ENCODE measurements around the gene DGCR2. TPM values are rescaled to one million over a fixed set of nuclear protein-coding genes. Genes with fewer than 3 reads are reported as not detected.

DGCR2 gene
- total and polyA plus RNA-seq, 2 experiments from 2014 or later: 18.5 to 83.0 TPM

GRCh38 chr22:18988958-18989357 lies 133.3 kb downstream of the DGCR2 start:
- Histone ChIP-seq H4K20me1 (replicated peaks; ENCODE audit: insufficient read depth) (no peaks in the 10 kb centered on the region; the same call in 1 of the 2 replicates), H3K27ac (ENCODE audit: low read depth) (no peak overlapping the region), H3K9me2 (ENCODE audit: insufficient read depth) (no peaks in the 10 kb centered on the region), H3K79me2 (replicated peaks; ENCODE audit: insufficient read depth) (no peaks in the 10 kb centered on the region), H3F3A (replicated peaks; ENCODE audit: low read depth) (no peaks in the 10 kb centered on the region), H2AFZ (no peak overlapping the region), H3K27me3 (ENCODE audit: insufficient read depth) (no peaks in the 10 kb centered on the region), H3K4me3 (no peak overlapping the region), H3K4me1 (ENCODE audit: insufficient read depth) (no peaks in the 10 kb centered on the region), H3K4me2 (no peak overlapping the region), H3K36me3 (ENCODE audit: insufficient read depth) (no peaks in the 10 kb centered on the region)
- Mint-ChIP-seq H3K9me3 (no peaks in the 10 kb centered on the region), H3K27ac (no peak overlapping the region), H3K36me3 (ENCODE audit: low read depth) (no peaks in the 10 kb centered on the region), H3K27me3 (ENCODE audit: insufficient read depth, low read depth, poor library complexity) (peaks cover 12% of the 10 kb centered on the region), H3K4me1 (peaks cover 2% of the 10 kb centered on the region; the same call in 1 of the 3 replicates), H3K4me3 (no peak overlapping the region)
- DNase-seq (ENCODE audit: low spot score) (no peak), ATAC-seq (no peak)
- TF ChIP-seq EZH2 (IDR thresholded peaks at IDR 0.05; ENCODE audit: low read depth, unreplicated experiment): no peak
- TF ChIP-seq ETS1 (IDR thresholded peaks at IDR 0.05): no peak
- no peak for TF ChIP-seq NANOG (IDR thresholded peaks at IDR 0.05; ENCODE audit: borderline replicate concordance)
- TF ChIP-seq POLR2AphosphoS5 (IDR thresholded peaks at IDR 0.05; ENCODE audit: low read depth): no peak
- no peak for TF ChIP-seq STAT1 (IDR thresholded peaks at IDR 0.05; ENCODE audit: unreplicated experiment)
- TF ChIP-seq ZNF462 (CRISPR knock-in tag; IDR thresholded peaks at IDR 0.05): no peak
- TF ChIP-seq EZH2phosphoT487 (IDR thresholded peaks at IDR 0.05; ENCODE audit: unreplicated experiment): no peak
- TF ChIP-seq REST (IDR thresholded peaks at IDR 0.05; ENCODE audit: unreplicated experiment): no peak
- TF ChIP-seq ZNF331 (CRISPR knock-in tag; IDR thresholded peaks at IDR 0.05; ENCODE audit: low read depth): no peak
- TF ChIP-seq CREB1 (CRISPR knock-in tag; IDR thresholded peaks at IDR 0.05; ENCODE audit: low read depth): no peak
- no peak for TF ChIP-seq JUNB (IDR thresholded peaks at IDR 0.05; ENCODE audit: unreplicated experiment)
- TF ChIP-seq ZNF114 (CRISPR knock-in tag; IDR thresholded peaks at IDR 0.05): no peak

Measured in GM23338 (cell line).